B cell (primary cell): ENCODE results near the gene NUP93. TPM values are rescaled to one million over a fixed set of nuclear protein-coding genes. Genes with fewer than 3 reads are reported as not detected.

Source experiments
- ATAC-seq: fragments of 200-7000 bp; cut with Tn5 transposase; one replicate; pipeline ENCODE4 v1.10.0; 2021; ENCODE audit warnings: low read depth, mild to moderate bottlenecking, moderate number of reproducible peaks, moderate library complexity
- CTCF ChIA-PET: fragments of 350-600 bp; sonication (Branson Sonifier 250); formaldehyde crosslinking; loops from one replicate; lab custom pipeline; 2021; ENCODE audit warnings: antibody characterized with exemption, inconsistent platforms; lab: Charles Lee
- POLR2A ChIA-PET: fragments of 350-600 bp; sonication (Branson Sonifier 250); formaldehyde crosslinking; loops from one replicate; lab custom pipeline; 2021; ENCODE audit warnings: antibody characterized with exemption; lab: Charles Lee
- DNase-seq: peaks from one replicate; pipeline ENCODE4 v3.0.0; 2013
- H2AFZ ChIP-seq: 2 replicates; pipeline ENCODE4 v1.6.1; 2012; ENCODE audit warnings: mild to moderate bottlenecking, low read depth, low read length; ENCODE audit not compliant: insufficient read depth, poor library complexity, severe bottlenecking
- H3K27ac ChIP-seq, 2 donors: 1 replicate in 1 of 2; 2 replicates in 1 of 2; pipeline ENCODE4 v1.5.1; 2012 to 2013; ENCODE audit warnings: low read length in 2 of 2, mild to moderate bottlenecking in 2 of 2, moderate library complexity in 1 of 2
- H3K27me3 ChIP-seq, 4 experiments: fragments of 200-600 bp in 1 of 4; sonication (generic) in 1 of 4; replicated peaks in 1 of 4; 1 replicate in 2 of 4; 2 replicates in 2 of 4; pipeline versions ENCODE4 v1.6.1 to v1.7.0; 2013 to 2016; ENCODE audit warnings: low read length in 3 of 4, mild to moderate bottlenecking in 2 of 4, mixed read lengths in 1 of 4, moderate library complexity in 1 of 4; ENCODE audit not compliant: insufficient read depth in 4 of 4, control insufficient read depth in 3 of 4; ENCODE audit errors: control extremely low read depth in 1 of 4
- H3K36me3 ChIP-seq, 2 experiments: replicated peaks in 1 of 2; 1 replicate in 1 of 2; 2 replicates in 1 of 2; pipeline versions ENCODE4 v1.6.1 to v1.7.1; 2013; ENCODE audit warnings: low read length in 1 of 2; ENCODE audit not compliant: insufficient read depth in 2 of 2, control insufficient read depth in 1 of 2; ENCODE audit errors: control extremely low read depth in 1 of 2, extremely low read depth in 1 of 2
- H3K4me1 ChIP-seq, 2 donors: fragments of 200-600 bp in 1 of 2; sonication (generic) in 1 of 2; 1 replicate in 1 of 2; 2 replicates in 1 of 2; pipeline versions ENCODE4 v1.5.1 to v1.6.1; 2013 to 2017; ENCODE audit warnings: low read length in 2 of 2; ENCODE audit not compliant: control insufficient read depth in 2 of 2, insufficient read depth in 2 of 2
- H3K4me2 ChIP-seq: replicated peaks from 2 replicates; pipeline ENCODE3; 2012; ENCODE audit warnings: mild to moderate bottlenecking, low read depth, low read length; ENCODE audit not compliant: poor library complexity, severe bottlenecking
- H3K4me3 ChIP-seq, 5 experiments: fragments of 200-600 bp in 1 of 5; sonication (generic) in 1 of 5; 1 replicate in 3 of 5; 2 replicates in 2 of 5; pipeline versions ENCODE4 v1.5.1 to v1.7.0; 2011 to 2016; ENCODE audit warnings: low read length in 4 of 5, mild to moderate bottlenecking in 4 of 5, low read depth in 2 of 5, control low read depth in 1 of 5, moderate library complexity in 1 of 5; ENCODE audit not compliant: insufficient read depth in 1 of 5; ENCODE audit errors: control extremely low read depth in 1 of 5, extremely low read depth in 1 of 5
- H3K79me2 ChIP-seq: fragments of 200-600 bp; sonication (generic); one replicate; pipeline ENCODE4 v1.6.0; 2016; ENCODE audit warnings: low read length; ENCODE audit not compliant: control insufficient read depth, insufficient read depth
- H3K9ac ChIP-seq: fragments of 200-600 bp; sonication (generic); 2 replicates; pipeline ENCODE4 v1.6.1; 2017; ENCODE audit warnings: mild to moderate bottlenecking, low read length, moderate library complexity
- H3K9me3 ChIP-seq, 3 donors: one replicate each; pipeline versions ENCODE4 v1.6.1 to v1.7.1; 2013; ENCODE audit warnings: low read length in 2 of 3; ENCODE audit not compliant: control insufficient read depth in 2 of 3, insufficient read depth in 1 of 3; ENCODE audit errors: control extremely low read depth in 1 of 3
- H4K20me1 ChIP-seq: 2 replicates; pipeline ENCODE4 v1.6.0; 2012; ENCODE audit warnings: mild to moderate bottlenecking, low read length; ENCODE audit not compliant: insufficient read depth, control insufficient read depth, poor library complexity, severe bottlenecking
- H3K27ac Mint-ChIP-seq: one replicate; pipeline ENCODE4 v1.8.0; 2021; ENCODE audit warnings: mixed read lengths
- H3K27me3 Mint-ChIP-seq: one replicate; pipeline ENCODE4 v1.8.0; 2021; ENCODE audit warnings: mixed read lengths
- H3K4me1 Mint-ChIP-seq: one replicate; pipeline ENCODE4 v1.8.0; 2021; ENCODE audit warnings: mixed read lengths
- H3K4me3 Mint-ChIP-seq: one replicate; pipeline ENCODE4 v1.8.0; 2021; ENCODE audit warnings: mixed read lengths
- H3K9me3 Mint-ChIP-seq: one replicate; pipeline ENCODE4 v1.8.0; 2022; ENCODE audit warnings: mixed read lengths; ENCODE audit not compliant: insufficient read depth
- EZH2 ChIP-seq: IDR thresholded peaks from 2 replicates; pipeline ENCODE4 v1.6.1; 2012; ENCODE audit warnings: borderline replicate concordance, low read depth, mild to moderate bottlenecking, moderate library complexity, low read length; ENCODE audit not compliant: insufficient read depth, poor library complexity, severe bottlenecking
- WGBS: methylation state at CpG from one replicate; pipeline ENCODE4 v1.1.5; 2013; ENCODE audit warnings: missing lambda C conversion rate; ENCODE audit not compliant: insufficient coverage; 5-methylcytosine and 5-hydroxymethylcytosine counted together
- intact Hi-C: fragments of 100-400 bp; cut with micrococcal nuclease; formaldehyde crosslinking; loops from one replicate; pipeline ENCODE4 v1.10.0; 2022
- polyA plus RNA-seq: library from polyadenylated mRNA; depleted of rRNA; stranded (reverse); fragments of >200 nt; gene quantifications from 2 replicates; pipeline ENCODE4 v1.2.3, GENCODE V29; 2012
- total RNA-seq, 2 donors: library from RNA; stranded (reverse); fragments of 120-200 nt in 1 of 2; gene quantifications; 1 replicate in 1 of 2; 2 replicates in 1 of 2; pipeline versions ENCODE4 v1.2.3 to v1.2.4, GENCODE V29; 2013 to 2022
- TF ChIP-seq, protein P1 (sequence below): fragments of 200-600 bp; IDR thresholded peaks from one replicate; pipeline ENCODE4 v1.8.0; 2022; ENCODE audit warnings: antibody characterized with exemption, mild to moderate bottlenecking

Gene NUP93
- total and polyA plus RNA-seq, 2 donors (not counting 1 experiment from before 2014, with no cell fraction given), result 23.6 to 64.6 TPM

DNA sequence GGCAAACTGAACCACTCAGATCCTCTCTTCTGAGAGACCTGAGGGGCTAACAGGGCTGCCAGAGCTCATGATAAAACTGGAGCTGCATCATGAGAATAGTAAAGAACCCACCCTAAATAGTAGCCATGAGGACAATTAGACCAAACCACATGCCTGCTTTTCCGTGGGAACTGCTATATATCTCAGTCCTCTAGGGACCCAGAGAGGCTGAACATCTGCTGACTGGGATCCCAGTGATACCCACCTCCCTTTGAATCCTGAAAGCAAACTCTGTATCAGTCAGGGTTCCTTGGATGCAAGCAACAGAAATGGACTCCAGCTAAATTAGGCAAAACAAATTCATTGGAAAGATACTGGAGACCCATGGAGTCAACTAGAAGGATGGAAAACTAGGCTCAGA lies 41.2 kb upstream of the NUP93 start:
- DNase-seq, result no peak

DNA sequence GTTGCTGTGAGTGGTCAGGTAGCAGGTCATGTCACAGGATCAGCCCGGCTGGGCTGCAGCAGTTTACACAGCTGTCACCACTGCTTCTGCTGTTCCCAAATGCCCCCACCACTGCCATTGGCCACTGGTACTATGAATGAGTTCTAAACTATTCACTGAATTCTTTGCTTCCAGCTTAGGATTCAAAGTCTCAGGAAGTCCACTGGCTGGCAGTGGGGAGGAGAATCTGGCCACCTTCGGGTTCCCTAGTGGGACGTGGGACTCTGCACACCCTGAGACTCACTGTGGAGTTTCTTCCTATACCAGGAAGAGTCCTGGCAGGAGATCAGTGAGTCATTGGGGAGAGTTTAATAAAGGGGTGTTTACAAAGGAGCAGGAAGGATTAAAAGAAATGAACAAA lies 40.8 kb upstream of the NUP93 start:
- ChIA-PET POLR2A (no interaction called here), CTCF (interaction anchor here (3.3 kb wide), 1 partner anchor 12 kb away, joined by 15 read pairs; no protein-coding TSS in a partner anchor)
- Histone ChIP-seq H3K27me3 (no peaks in the 10 kb centered on the region), H3K4me3 (no peak overlapping the region), H3K36me3 (no peaks in the 10 kb centered on the region), H3K4me1 (no peaks in the 10 kb centered on the region), H3K9ac (no peak overlapping the region), H4K20me1 (no peaks in the 10 kb centered on the region), H3K27ac (no peak overlapping the region), H3K9me3 (peaks cover 0 to 12% (median 0%) of the 10 kb centered on the region in 3 donors), H2AFZ (no peak overlapping the region), H3K4me2 (no peak overlapping the region), H3K79me2 (no peaks in the 10 kb centered on the region)
- TF ChIP-seq EZH2, result no peak
- TF ChIP-seq, protein P1, sequence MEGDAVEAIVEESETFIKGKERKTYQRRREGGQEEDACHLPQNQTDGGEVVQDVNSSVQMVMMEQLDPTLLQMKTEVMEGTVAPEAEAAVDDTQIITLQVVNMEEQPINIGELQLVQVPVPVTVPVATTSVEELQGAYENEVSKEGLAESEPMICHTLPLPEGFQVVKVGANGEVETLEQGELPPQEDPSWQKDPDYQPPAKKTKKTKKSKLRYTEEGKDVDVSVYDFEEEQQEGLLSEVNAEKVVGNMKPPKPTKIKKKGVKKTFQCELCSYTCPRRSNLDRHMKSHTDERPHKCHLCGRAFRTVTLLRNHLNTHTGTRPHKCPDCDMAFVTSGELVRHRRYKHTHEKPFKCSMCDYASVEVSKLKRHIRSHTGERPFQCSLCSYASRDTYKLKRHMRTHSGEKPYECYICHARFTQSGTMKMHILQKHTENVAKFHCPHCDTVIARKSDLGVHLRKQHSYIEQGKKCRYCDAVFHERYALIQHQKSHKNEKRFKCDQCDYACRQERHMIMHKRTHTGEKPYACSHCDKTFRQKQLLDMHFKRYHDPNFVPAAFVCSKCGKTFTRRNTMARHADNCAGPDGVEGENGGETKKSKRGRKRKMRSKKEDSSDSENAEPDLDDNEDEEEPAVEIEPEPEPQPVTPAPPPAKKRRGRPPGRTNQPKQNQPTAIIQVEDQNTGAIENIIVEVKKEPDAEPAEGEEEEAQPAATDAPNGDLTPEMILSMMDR, result no peak
- WGBS, result 86% methylated on average over 1 of the region's 3 CpGs
- DNase-seq (no peak), ATAC-seq (no peak)
- H3K4me1 Mint-ChIP-seq, result no peaks in the 10 kb centered on the region
- H3K27ac Mint-ChIP-seq, result no peak overlapping the region
- peaks cover 2% of the 10 kb centered on the region for H3K9me3 Mint-ChIP-seq
- no peak overlapping the region for H3K4me3 Mint-ChIP-seq
- intact Hi-C loops, result loop anchor here (10.0 kb wide), 1 partner anchor 54 kb away; the partner anchor contains the start of genes MT1A and MT1M
- peaks cover 22% of the 10 kb centered on the region for H3K27me3 Mint-ChIP-seq

More for the DNA sequence above, 41.2 kb upstream of the NUP93 start:
- H3K27ac Mint-ChIP-seq, result no peak overlapping the region
- no peak overlapping the region for H3K4me3 Mint-ChIP-seq
- CTCF ChIA-PET, result interaction anchor here (3.3 kb wide), 1 partner anchor 13 kb away, joined by 15 read pairs; no protein-coding TSS in a partner anchor
- no peak overlapping the region for H2AFZ ChIP-seq
- H3K9me3 ChIP-seq, result peaks cover 0 to 12% (median 0%) of the 10 kb centered on the region in 3 donors
- peaks cover 20% of the 10 kb centered on the region for H3K27me3 Mint-ChIP-seq
- peaks cover 2% of the 10 kb centered on the region for H3K9me3 Mint-ChIP-seq
- POLR2A ChIA-PET, result no interaction called here
- H3K27me3 ChIP-seq, result no peaks in the 10 kb centered on the region
- no peak for ATAC-seq
- no peaks in the 10 kb centered on the region for H4K20me1 ChIP-seq
- no peaks in the 10 kb centered on the region for H3K79me2 ChIP-seq
- H3K36me3 ChIP-seq, result no peaks in the 10 kb centered on the region
- no peak overlapping the region for H3K27ac ChIP-seq
- TF ChIP-seq, protein P1, result no peak
- TF ChIP-seq EZH2, result no peak
- H3K4me1 ChIP-seq, result no peaks in the 10 kb centered on the region
- no peak overlapping the region for H3K9ac ChIP-seq
- intact Hi-C loops, result loop anchor here (10.0 kb wide), 1 partner anchor 54 kb away; the partner anchor contains the start of genes MT1A and MT1M
- WGBS, result 43% methylated on average over 1 of the region's 1 CpG
- no peak overlapping the region for H3K4me2 ChIP-seq
- peaks cover 1% of the 10 kb centered on the region for H3K4me1 Mint-ChIP-seq
- no peak overlapping the region for H3K4me3 ChIP-seq
